ENCODE measurements around the gene ERCC4. TPM values are rescaled to one million over a fixed set of nuclear protein-coding genes. Genes with fewer than 3 reads are reported as not detected.

Gene ERCC4
- polyA plus RNA-seq, 1 of the 3 experiments (the other 2 are of a cell fraction), result 1.8 TPM

DNA sequence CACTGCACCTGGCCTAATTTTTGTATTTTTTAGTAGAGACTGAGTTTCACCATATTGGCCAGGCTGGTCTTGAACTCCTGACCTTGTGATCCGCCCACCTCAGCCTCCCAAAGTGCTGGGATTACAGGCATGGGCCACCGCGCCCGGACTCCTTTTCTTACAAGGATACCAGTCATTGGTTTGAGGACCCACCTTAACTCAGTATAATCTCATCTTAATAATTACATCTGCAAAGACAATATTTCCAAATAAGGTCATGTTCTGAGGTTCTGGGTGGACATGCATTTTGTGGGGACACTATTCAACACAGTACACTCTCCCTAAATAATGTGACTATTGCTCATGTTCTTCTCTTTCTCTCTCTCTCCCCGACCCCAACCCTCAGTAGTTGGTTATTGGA is 63.7 kb downstream of the ERCC4 start:
- Histone ChIP-seq H3K4me3 (ENCODE audit: low read depth in 2 of 2, low read length in 1 of 2) (no peak overlapping the region), H3K79me2 (ENCODE audit: insufficient read depth) (no peaks in the 10 kb centered on the region), H4K20me1 (ENCODE audit: insufficient read depth) (no peaks in the 10 kb centered on the region), H2AFZ (ENCODE audit: low read depth) (no peak overlapping the region), H3K4me2 (no peak overlapping the region), H3F3A (replicated peaks; ENCODE audit: insufficient read depth) (no peaks in the 10 kb centered on the region), H3K9ac (no peak overlapping the region), H3K36me3 (replicated peaks in 1 of 2; ENCODE audit: control insufficient read depth in 1 of 2, insufficient read depth in 2 of 2, low read length in 1 of 2) (no peaks in the 10 kb centered on the region), H3K9me2 (no peaks in the 10 kb centered on the region), H3K27me3 (ENCODE audit: insufficient read depth) (no peaks in the 10 kb centered on the region), H3K27ac (ENCODE audit: low read depth in 2 of 2, low read length in 1 of 2) (no peak overlapping the region), H3K4me1 (ENCODE audit: control insufficient read depth in 1 of 2, insufficient read depth in 2 of 2, low read depth in 1 of 2, low read length in 1 of 2) (no peaks in the 10 kb centered on the region; a peak in 2 of 4 replicates), H3K9me3 (0 out of 2 replicates have a peak, but pooled peaks cover 5% of the 10 kb centered on the region)
- WGBS (ENCODE audit: low lambda C conversion rate), result 73% methylated on average over 5 of the region's 5 CpGs
- POLR2A ChIA-PET, result no interaction called here
- no peak for TF ChIP-seq FOXJ3 (CRISPR knock-in tag; IDR thresholded peaks at IDR 0.05)
- no peak for TF ChIP-seq EP300 (IDR thresholded peaks at IDR 0.05; ENCODE audit: borderline replicate concordance in 1 of 2, low read depth in 1 of 2, low read length in 1 of 2)
- TF ChIP-seq, protein P1, sequence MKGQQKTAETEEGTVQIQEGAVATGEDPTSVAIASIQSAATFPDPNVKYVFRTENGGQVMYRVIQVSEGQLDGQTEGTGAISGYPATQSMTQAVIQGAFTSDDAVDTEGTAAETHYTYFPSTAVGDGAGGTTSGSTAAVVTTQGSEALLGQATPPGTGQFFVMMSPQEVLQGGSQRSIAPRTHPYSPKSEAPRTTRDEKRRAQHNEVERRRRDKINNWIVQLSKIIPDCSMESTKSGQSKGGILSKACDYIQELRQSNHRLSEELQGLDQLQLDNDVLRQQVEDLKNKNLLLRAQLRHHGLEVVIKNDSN (IDR thresholded peaks at IDR 0.05; ENCODE audit: borderline replicate concordance, low read depth), result no peak
- TF ChIP-seq CHD2 (IDR thresholded peaks at IDR 0.05; ENCODE audit: low read length, partially characterized antibody), result no peak
- TF ChIP-seq, protein P2, sequence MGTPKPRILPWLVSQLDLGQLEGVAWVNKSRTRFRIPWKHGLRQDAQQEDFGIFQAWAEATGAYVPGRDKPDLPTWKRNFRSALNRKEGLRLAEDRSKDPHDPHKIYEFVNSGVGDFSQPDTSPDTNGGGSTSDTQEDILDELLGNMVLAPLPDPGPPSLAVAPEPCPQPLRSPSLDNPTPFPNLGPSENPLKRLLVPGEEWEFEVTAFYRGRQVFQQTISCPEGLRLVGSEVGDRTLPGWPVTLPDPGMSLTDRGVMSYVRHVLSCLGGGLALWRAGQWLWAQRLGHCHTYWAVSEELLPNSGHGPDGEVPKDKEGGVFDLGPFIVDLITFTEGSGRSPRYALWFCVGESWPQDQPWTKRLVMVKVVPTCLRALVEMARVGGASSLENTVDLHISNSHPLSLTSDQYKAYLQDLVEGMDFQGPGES (IDR thresholded peaks at IDR 0.05; ENCODE audit: low read depth, low read length), result no peak
- no peak for TF ChIP-seq YY1 (IDR thresholded peaks at IDR 0.05; ENCODE audit: low read depth)
- TF ChIP-seq RXRA (IDR thresholded peaks at IDR 0.05; ENCODE audit: borderline replicate concordance, low read depth), result no peak
- TF ChIP-seq RCOR1 (IDR thresholded peaks at IDR 0.05; ENCODE audit: low read length), result no peak
- no peak for TF ChIP-seq NRF1 (IDR thresholded peaks at IDR 0.05; ENCODE audit: low read depth, low read length)
- TF ChIP-seq, protein P3, sequence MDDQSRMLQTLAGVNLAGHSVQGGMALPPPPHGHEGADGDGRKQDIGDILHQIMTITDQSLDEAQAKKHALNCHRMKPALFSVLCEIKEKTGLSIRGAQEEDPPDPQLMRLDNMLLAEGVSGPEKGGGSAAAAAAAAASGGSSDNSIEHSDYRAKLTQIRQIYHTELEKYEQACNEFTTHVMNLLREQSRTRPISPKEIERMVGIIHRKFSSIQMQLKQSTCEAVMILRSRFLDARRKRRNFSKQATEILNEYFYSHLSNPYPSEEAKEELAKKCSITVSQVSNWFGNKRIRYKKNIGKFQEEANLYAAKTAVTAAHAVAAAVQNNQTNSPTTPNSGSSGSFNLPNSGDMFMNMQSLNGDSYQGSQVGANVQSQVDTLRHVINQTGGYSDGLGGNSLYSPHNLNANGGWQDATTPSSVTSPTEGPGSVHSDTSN (IDR thresholded peaks at IDR 0.05), result no peak
- TF ChIP-seq SMC3 (IDR thresholded peaks at IDR 0.05; ENCODE audit: low read depth, low read length), result no peak
- TF ChIP-seq, protein P4, sequence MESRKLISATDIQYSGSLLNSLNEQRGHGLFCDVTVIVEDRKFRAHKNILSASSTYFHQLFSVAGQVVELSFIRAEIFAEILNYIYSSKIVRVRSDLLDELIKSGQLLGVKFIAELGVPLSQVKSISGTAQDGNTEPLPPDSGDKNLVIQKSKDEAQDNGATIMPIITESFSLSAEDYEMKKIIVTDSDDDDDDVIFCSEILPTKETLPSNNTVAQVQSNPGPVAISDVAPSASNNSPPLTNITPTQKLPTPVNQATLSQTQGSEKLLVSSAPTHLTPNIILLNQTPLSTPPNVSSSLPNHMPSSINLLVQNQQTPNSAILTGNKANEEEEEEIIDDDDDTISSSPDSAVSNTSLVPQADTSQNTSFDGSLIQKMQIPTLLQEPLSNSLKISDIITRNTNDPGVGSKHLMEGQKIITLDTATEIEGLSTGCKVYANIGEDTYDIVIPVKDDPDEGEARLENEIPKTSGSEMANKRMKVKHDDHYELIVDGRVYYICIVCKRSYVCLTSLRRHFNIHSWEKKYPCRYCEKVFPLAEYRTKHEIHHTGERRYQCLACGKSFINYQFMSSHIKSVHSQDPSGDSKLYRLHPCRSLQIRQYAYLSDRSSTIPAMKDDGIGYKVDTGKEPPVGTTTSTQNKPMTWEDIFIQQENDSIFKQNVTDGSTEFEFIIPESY (IDR thresholded peaks at IDR 0.05; ENCODE audit: borderline replicate concordance, low read depth), result no peak
- no peak for TF ChIP-seq FOXM1 (IDR thresholded peaks at IDR 0.05; ENCODE audit: low read depth)
- no peak for TF ChIP-seq RAD21 (IDR thresholded peaks at IDR 0.05; ENCODE audit: low read length)
- TF ChIP-seq ELF1 (IDR thresholded peaks at IDR 0.05), result no peak
- no peak for TF ChIP-seq RFX5 (IDR thresholded peaks at IDR 0.05; ENCODE audit: low read length)
- TF ChIP-seq, protein P5, sequence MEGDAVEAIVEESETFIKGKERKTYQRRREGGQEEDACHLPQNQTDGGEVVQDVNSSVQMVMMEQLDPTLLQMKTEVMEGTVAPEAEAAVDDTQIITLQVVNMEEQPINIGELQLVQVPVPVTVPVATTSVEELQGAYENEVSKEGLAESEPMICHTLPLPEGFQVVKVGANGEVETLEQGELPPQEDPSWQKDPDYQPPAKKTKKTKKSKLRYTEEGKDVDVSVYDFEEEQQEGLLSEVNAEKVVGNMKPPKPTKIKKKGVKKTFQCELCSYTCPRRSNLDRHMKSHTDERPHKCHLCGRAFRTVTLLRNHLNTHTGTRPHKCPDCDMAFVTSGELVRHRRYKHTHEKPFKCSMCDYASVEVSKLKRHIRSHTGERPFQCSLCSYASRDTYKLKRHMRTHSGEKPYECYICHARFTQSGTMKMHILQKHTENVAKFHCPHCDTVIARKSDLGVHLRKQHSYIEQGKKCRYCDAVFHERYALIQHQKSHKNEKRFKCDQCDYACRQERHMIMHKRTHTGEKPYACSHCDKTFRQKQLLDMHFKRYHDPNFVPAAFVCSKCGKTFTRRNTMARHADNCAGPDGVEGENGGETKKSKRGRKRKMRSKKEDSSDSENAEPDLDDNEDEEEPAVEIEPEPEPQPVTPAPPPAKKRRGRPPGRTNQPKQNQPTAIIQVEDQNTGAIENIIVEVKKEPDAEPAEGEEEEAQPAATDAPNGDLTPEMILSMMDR (IDR thresholded peaks at IDR 0.05), result no peak
- TF ChIP-seq, protein P6, sequence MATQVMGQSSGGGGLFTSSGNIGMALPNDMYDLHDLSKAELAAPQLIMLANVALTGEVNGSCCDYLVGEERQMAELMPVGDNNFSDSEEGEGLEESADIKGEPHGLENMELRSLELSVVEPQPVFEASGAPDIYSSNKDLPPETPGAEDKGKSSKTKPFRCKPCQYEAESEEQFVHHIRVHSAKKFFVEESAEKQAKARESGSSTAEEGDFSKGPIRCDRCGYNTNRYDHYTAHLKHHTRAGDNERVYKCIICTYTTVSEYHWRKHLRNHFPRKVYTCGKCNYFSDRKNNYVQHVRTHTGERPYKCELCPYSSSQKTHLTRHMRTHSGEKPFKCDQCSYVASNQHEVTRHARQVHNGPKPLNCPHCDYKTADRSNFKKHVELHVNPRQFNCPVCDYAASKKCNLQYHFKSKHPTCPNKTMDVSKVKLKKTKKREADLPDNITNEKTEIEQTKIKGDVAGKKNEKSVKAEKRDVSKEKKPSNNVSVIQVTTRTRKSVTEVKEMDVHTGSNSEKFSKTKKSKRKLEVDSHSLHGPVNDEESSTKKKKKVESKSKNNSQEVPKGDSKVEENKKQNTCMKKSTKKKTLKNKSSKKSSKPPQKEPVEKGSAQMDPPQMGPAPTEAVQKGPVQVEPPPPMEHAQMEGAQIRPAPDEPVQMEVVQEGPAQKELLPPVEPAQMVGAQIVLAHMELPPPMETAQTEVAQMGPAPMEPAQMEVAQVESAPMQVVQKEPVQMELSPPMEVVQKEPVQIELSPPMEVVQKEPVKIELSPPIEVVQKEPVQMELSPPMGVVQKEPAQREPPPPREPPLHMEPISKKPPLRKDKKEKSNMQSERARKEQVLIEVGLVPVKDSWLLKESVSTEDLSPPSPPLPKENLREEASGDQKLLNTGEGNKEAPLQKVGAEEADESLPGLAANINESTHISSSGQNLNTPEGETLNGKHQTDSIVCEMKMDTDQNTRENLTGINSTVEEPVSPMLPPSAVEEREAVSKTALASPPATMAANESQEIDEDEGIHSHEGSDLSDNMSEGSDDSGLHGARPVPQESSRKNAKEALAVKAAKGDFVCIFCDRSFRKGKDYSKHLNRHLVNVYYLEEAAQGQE (IDR thresholded peaks at IDR 0.05; ENCODE audit: low read depth, low read length), result no peak
- TF ChIP-seq TAF1 (IDR thresholded peaks at IDR 0.05; ENCODE audit: borderline replicate concordance, low read depth, low read length), result no peak
- CTCF ChIA-PET, result no interaction called here
- DNase-seq, result no peak

All from SK-N-SH (cell line).